CD8-positive, alpha-beta memory T cell (primary cell): ENCODE measurements around the gene GABRB3. TPM values are rescaled to one million over a fixed set of nuclear protein-coding genes. Genes with fewer than 3 reads are reported as not detected.

Experiments used
- CTCF ChIA-PET: fragments of 350-600 bp; sonication (Branson Sonifier 250); formaldehyde crosslinking; loops from one replicate; lab custom pipeline; 2021; ENCODE audit warnings: antibody characterized with exemption; lab: Charles Lee
- POLR2A ChIA-PET: fragments of 350-600 bp; sonication (Branson Sonifier 250); formaldehyde crosslinking; loops from one replicate; lab custom pipeline; 2021; ENCODE audit warnings: antibody characterized with exemption; lab: Charles Lee
- DNase-seq, 5 donors: peaks; one replicate each; pipeline versions ENCODE4 v3.0.0 to v3.0.0-alpha.2; 2020 to 2022; ENCODE audit warnings: mixed read lengths in 1 of 5
- H3K27ac ChIP-seq: one replicate; pipeline ENCODE4 v1.7.0; 2013; ENCODE audit warnings: low read depth, mild to moderate bottlenecking, low read length, moderate library complexity
- H3K27me3 ChIP-seq: 2 replicates; pipeline ENCODE4 v1.7.0; 2013; ENCODE audit warnings: low read length, mild to moderate bottlenecking; ENCODE audit not compliant: insufficient read depth, poor library complexity, severe bottlenecking
- H3K36me3 ChIP-seq: 2 replicates; pipeline ENCODE4 v1.7.0; 2013; ENCODE audit warnings: mild to moderate bottlenecking, low read length, moderate library complexity; ENCODE audit not compliant: insufficient read depth
- H3K4me1 ChIP-seq: 2 replicates; pipeline ENCODE4 v1.7.0; 2013; ENCODE audit warnings: mild to moderate bottlenecking, low read length, moderate library complexity; ENCODE audit not compliant: insufficient read depth
- H3K4me3 ChIP-seq: 2 replicates; pipeline ENCODE4 v1.7.0; 2013; ENCODE audit warnings: mild to moderate bottlenecking, low read length
- H3K9me3 ChIP-seq: 2 replicates; pipeline ENCODE4 v1.7.0; 2013; ENCODE audit warnings: mild to moderate bottlenecking, low read length
- H3K27ac Mint-ChIP-seq, 8 donors: one replicate each; pipeline ENCODE4 v1.8.0; 2020 to 2021; ENCODE audit warnings: mixed read lengths in 8 of 8, mild to moderate bottlenecking in 6 of 8, inconsistent platforms in 3 of 8, moderate library complexity in 3 of 8
- H3K27me3 Mint-ChIP-seq, 2 donors: one replicate each; pipeline ENCODE4 v1.8.0; 2020 to 2021; ENCODE audit warnings: mixed read lengths in 2 of 2, mild to moderate bottlenecking in 1 of 2, moderate library complexity in 1 of 2
- H3K36me3 Mint-ChIP-seq, 3 donors: one replicate each; pipeline ENCODE4 v1.8.0; 2020 to 2021; ENCODE audit warnings: mixed read lengths in 3 of 3, inconsistent platforms in 1 of 3, mild to moderate bottlenecking in 1 of 3
- H3K4me1 Mint-ChIP-seq, 3 donors: one replicate each; pipeline ENCODE4 v1.8.0; 2020 to 2021; ENCODE audit warnings: mixed read lengths in 3 of 3, inconsistent platforms in 1 of 3, mild to moderate bottlenecking in 1 of 3
- H3K4me3 Mint-ChIP-seq, 7 donors: one replicate each; pipeline ENCODE4 v1.8.0; 2020 to 2021; ENCODE audit warnings: mixed read lengths in 7 of 7, mild to moderate bottlenecking in 6 of 7, moderate library complexity in 4 of 7, inconsistent platforms in 2 of 7
- H3K9me3 Mint-ChIP-seq, 5 donors: one replicate each; pipeline ENCODE4 v1.8.0; 2020 to 2022; ENCODE audit warnings: mixed read lengths in 5 of 5, mild to moderate bottlenecking in 3 of 5, moderate library complexity in 2 of 5, inconsistent platforms in 1 of 5
- polyA plus RNA-seq: library from polyadenylated mRNA; unstranded; fragments of 300-500 nt; fragmentation: Illumina TruSeq; gene quantifications from one replicate; pipeline ENCODE4 v1.2.3, GENCODE V29; 2021
- total RNA-seq, 2 experiments: library from RNA; stranded (reverse); gene quantifications; one replicate each; pipeline ENCODE4 v1.2.3, GENCODE V29; 2021

The GABRB3 gene
- total and polyA plus RNA-seq, 3 experiments from 2014 or later: not detected

GRCh38 chr15:26686547-26687187 is 86.2 kb downstream of the GABRB3 start:
- Histone ChIP-seq H3K9me3 (no peaks in the 10 kb centered on the region), H3K27ac (no peak overlapping the region), H3K27me3 (no peaks in the 10 kb centered on the region), H3K4me1 (no peaks in the 10 kb centered on the region), H3K36me3 (no peaks in the 10 kb centered on the region), H3K4me3 (no peak overlapping the region)
- CTCF ChIA-PET: no interaction called here
- Mint-ChIP-seq H3K36me3 (no peaks in the 10 kb centered on the region), H3K27ac (no peak overlapping the region), H3K4me1 (no peaks in the 10 kb centered on the region), H3K4me3 (no peak overlapping the region), H3K9me3 (peaks cover 2 to 12% (median 4%) of the 10 kb centered on the region in 5 donors), H3K27me3 (no peaks in the 10 kb centered on the region)
- no peak for DNase-seq
- POLR2A ChIA-PET: no interaction called here

- no peaks in the 10 kb centered on the region for H3K36me3 ChIP-seq
Measured at GRCh38 chr15:26682598-26683164, 90.2 kb downstream of the GABRB3 start.

GRCh38 chr15:26679927-26680326 is 92.9 kb downstream of the GABRB3 start:
- no peaks in the 10 kb centered on the region for H3K4me1 Mint-ChIP-seq
- H3K4me3 Mint-ChIP-seq: no peak overlapping the region
- no peak overlapping the region for H3K27ac ChIP-seq
- H3K9me3 Mint-ChIP-seq: peaks cover 4 to 10% (median 9%) of the 10 kb centered on the region in 5 donors
- no peaks in the 10 kb centered on the region for H3K4me1 ChIP-seq
- no peak overlapping the region for H3K4me3 ChIP-seq
- no peaks in the 10 kb centered on the region for H3K9me3 ChIP-seq
- H3K36me3 Mint-ChIP-seq: no peaks in the 10 kb centered on the region
- H3K27me3 ChIP-seq: no peaks in the 10 kb centered on the region
- ChIA-PET POLR2A (no interaction called here), CTCF (no interaction called here)
- H3K27me3 Mint-ChIP-seq: no peaks in the 10 kb centered on the region
- no peak for DNase-seq
- H3K27ac Mint-ChIP-seq: peak overlapping the region in 1 of 8 donors; percentile 3
- no peaks in the 10 kb centered on the region for H3K36me3 ChIP-seq

More at GRCh38 chr15:26682598-26683164, 90.2 kb downstream of the GABRB3 start:
- no peaks in the 10 kb centered on the region for H3K4me1 Mint-ChIP-seq
- Histone ChIP-seq H3K4me3 (no peak overlapping the region), H3K27me3 (no peaks in the 10 kb centered on the region), H3K9me3 (no peaks in the 10 kb centered on the region), H3K27ac (no peak overlapping the region), H3K4me1 (no peaks in the 10 kb centered on the region)
- ChIA-PET CTCF (no interaction called here), POLR2A (no interaction called here)
- no peaks in the 10 kb centered on the region for H3K36me3 Mint-ChIP-seq
- no peak overlapping the region for H3K4me3 Mint-ChIP-seq
- H3K27ac Mint-ChIP-seq: no peak overlapping the region
- H3K9me3 Mint-ChIP-seq: peaks cover 2 to 14% (median 6%) of the 10 kb centered on the region in 5 donors
- no peak for DNase-seq
- H3K27me3 Mint-ChIP-seq: no peaks in the 10 kb centered on the region

- H3K9me3 Mint-ChIP-seq: peaks cover 2 to 14% (median 9%) of the 10 kb centered on the region in 5 donors
- ChIA-PET CTCF (no interaction called here), POLR2A (no interaction called here)
- no peaks in the 10 kb centered on the region for H3K36me3 ChIP-seq
- no peak overlapping the region for H3K4me3 ChIP-seq
- H3K4me3 Mint-ChIP-seq: no peak overlapping the region
- no peaks in the 10 kb centered on the region for H3K27me3 Mint-ChIP-seq
- H3K36me3 Mint-ChIP-seq: no peaks in the 10 kb centered on the region
- no peaks in the 10 kb centered on the region for H3K4me1 ChIP-seq
- H3K4me1 Mint-ChIP-seq: no peaks in the 10 kb centered on the region
- no peak for DNase-seq
- H3K9me3 ChIP-seq: no peaks in the 10 kb centered on the region
- H3K27ac ChIP-seq: no peak overlapping the region
- no peaks in the 10 kb centered on the region for H3K27me3 ChIP-seq
- H3K27ac Mint-ChIP-seq: no peak overlapping the region
Measured at GRCh38 chr15:26676115-26676514, 96.8 kb downstream of the GABRB3 start.

- no peak for DNase-seq
- Histone ChIP-seq H3K27me3 (no peaks in the 10 kb centered on the region), H3K27ac (no peak overlapping the region), H3K9me3 (no peaks in the 10 kb centered on the region), H3K4me3 (no peak overlapping the region), H3K4me1 (no peaks in the 10 kb centered on the region), H3K36me3 (no peaks in the 10 kb centered on the region)
- Mint-ChIP-seq H3K27ac (no peak overlapping the region), H3K36me3 (no peaks in the 10 kb centered on the region), H3K4me1 (no peaks in the 10 kb centered on the region), H3K27me3 (no peaks in the 10 kb centered on the region), H3K4me3 (no peak overlapping the region), H3K9me3 (peaks cover 2 to 14% (median 8%) of the 10 kb centered on the region in 5 donors)
- ChIA-PET POLR2A (no interaction called here), CTCF (no interaction called here)
Measured at GRCh38 chr15:26674467-26674866, 98.4 kb downstream of the GABRB3 start.

GRCh38 chr15:26673445-26673844 is 99.4 kb downstream of the GABRB3 start:
- H3K4me1 ChIP-seq: no peaks in the 10 kb centered on the region
- H3K27ac ChIP-seq: no peak overlapping the region
- no peaks in the 10 kb centered on the region for H3K27me3 ChIP-seq
- no peak for DNase-seq
- H3K9me3 Mint-ChIP-seq: peaks cover 2 to 15% (median 10%) of the 10 kb centered on the region in 5 donors
- H3K4me3 Mint-ChIP-seq: no peak overlapping the region
- no peaks in the 10 kb centered on the region for H3K4me1 Mint-ChIP-seq
- CTCF ChIA-PET: no interaction called here
- no peaks in the 10 kb centered on the region for H3K27me3 Mint-ChIP-seq
- POLR2A ChIA-PET: no interaction called here
- H3K27ac Mint-ChIP-seq: peak overlapping the region in 1 of 8 donors; percentile 35
- H3K36me3 ChIP-seq: no peaks in the 10 kb centered on the region
- H3K4me3 ChIP-seq: no peak overlapping the region
- H3K9me3 ChIP-seq: no peaks in the 10 kb centered on the region
- no peaks in the 10 kb centered on the region for H3K36me3 Mint-ChIP-seq

GRCh38 chr15:26670116-26670515 is 102.8 kb downstream of the GABRB3 start:
- POLR2A ChIA-PET: no interaction called here
- H3K9me3 Mint-ChIP-seq: peaks cover 0 to 13% (median 10%) of the 10 kb centered on the region in 5 donors
- Histone ChIP-seq H3K36me3 (no peaks in the 10 kb centered on the region), H3K4me3 (no peak overlapping the region), H3K4me1 (no peaks in the 10 kb centered on the region), H3K27ac (no peak overlapping the region), H3K27me3 (no peaks in the 10 kb centered on the region), H3K9me3 (no peaks in the 10 kb centered on the region)
- H3K27me3 Mint-ChIP-seq: no peaks in the 10 kb centered on the region
- H3K4me3 Mint-ChIP-seq: no peak overlapping the region
- no peak overlapping the region for H3K27ac Mint-ChIP-seq
- DNase-seq: no peak
- H3K36me3 Mint-ChIP-seq: no peaks in the 10 kb centered on the region
- H3K4me1 Mint-ChIP-seq: no peaks in the 10 kb centered on the region
- CTCF ChIA-PET: no interaction called here

- H3K4me1 ChIP-seq: no peaks in the 10 kb centered on the region
- H3K27me3 ChIP-seq: no peaks in the 10 kb centered on the region
- no peak overlapping the region for H3K27ac ChIP-seq
- ChIA-PET POLR2A (no interaction called here), CTCF (no interaction called here)
- H3K36me3 ChIP-seq: no peaks in the 10 kb centered on the region
- Mint-ChIP-seq H3K36me3 (no peaks in the 10 kb centered on the region), H3K4me3 (no peak overlapping the region), H3K27me3 (no peaks in the 10 kb centered on the region), H3K27ac (no peak overlapping the region), H3K9me3 (peaks cover 0 to 10% (median 6%) of the 10 kb centered on the region in 5 donors), H3K4me1 (no peaks in the 10 kb centered on the region)
- no peak overlapping the region for H3K4me3 ChIP-seq
- H3K9me3 ChIP-seq: no peaks in the 10 kb centered on the region
- no peak for DNase-seq
Measured at GRCh38 chr15:26667222-26667988, 105.5 kb downstream of the GABRB3 start.
